Spleen (tissue), 11 donors: ENCODE measurements around the gene ARHGAP24. TPM values are rescaled to one million over a fixed set of nuclear protein-coding genes. Genes with fewer than 3 reads are reported as not detected.
A peak's percentile ranks its signal among the peaks of the same experiment; 100 is the strongest.

ENCODE experiments used
- DNase-seq: peaks from one replicate; pipeline ENCODE4 v3.0.0-alpha.2; 2020
- H3K27ac ChIP-seq, 8 donors: fragments of 200-600 bp; sonication (generic) in 7 of 8; 1 replicate in 4 of 8; 2 replicates in 4 of 8; pipeline versions ENCODE4 v1.5.0 to v1.8.0; 2016 to 2021; ENCODE audit warnings: inconsistent platforms in 4 of 8, mild to moderate bottlenecking in 4 of 8, moderate library complexity in 1 of 8
- H3K27me3 ChIP-seq, 7 donors: fragments of 200-600 bp; sonication (generic) in 6 of 7; replicated peaks in 1 of 7; 1 replicate in 4 of 7; 2 replicates in 3 of 7; pipeline versions ENCODE4 v1.5.0 to v1.8.0; 2016 to 2021; ENCODE audit warnings: inconsistent platforms in 3 of 7, mild to moderate bottlenecking in 1 of 7
- H3K36me3 ChIP-seq, 6 donors: fragments of 200-600 bp; sonication (generic) in 5 of 6; 1 replicate in 4 of 6; 2 replicates in 2 of 6; pipeline versions ENCODE4 v1.5.0 to v1.8.0; 2016 to 2021; ENCODE audit warnings: inconsistent platforms in 2 of 6
- H3K4me1 ChIP-seq, 6 donors: fragments of 200-600 bp; sonication (generic) in 5 of 6; 1 replicate in 3 of 6; 2 replicates in 3 of 6; pipeline versions ENCODE4 v1.5.0 to v1.8.0; 2016 to 2021; ENCODE audit warnings: inconsistent platforms in 3 of 6
- H3K4me3 ChIP-seq, 8 donors: fragments of 200-600 bp; sonication (generic) in 7 of 8; 1 replicate in 4 of 8; 2 replicates in 4 of 8; pipeline versions ENCODE4 v1.5.0 to v1.8.0; 2016 to 2021; ENCODE audit warnings: inconsistent platforms in 4 of 8, mild to moderate bottlenecking in 4 of 8, moderate library complexity in 2 of 8
- H3K9me3 ChIP-seq, 8 donors: fragments of 200-600 bp; sonication (generic) in 7 of 8; 1 replicate in 4 of 8; 2 replicates in 4 of 8; pipeline versions ENCODE4 v1.5.0 to v1.8.0; 2016 to 2021; ENCODE audit warnings: inconsistent platforms in 4 of 8
- POLR2A ChIP-seq, 3 donors: fragments of 450-650 bp; IDR thresholded peaks; one replicate each; pipeline ENCODE4 v1.5.1; 2017; ENCODE audit warnings: antibody characterized with exemption in 3 of 3, mild to moderate bottlenecking in 1 of 3
- POLR2AphosphoS5 ChIP-seq, 3 donors: sonication (generic); formaldehyde crosslinking; IDR thresholded peaks; one replicate each; pipeline ENCODE4 v1.5.1; 2017; ENCODE audit warnings: antibody characterized with exemption in 3 of 3
- WGBS, 5 donors: extraction: QIAGEN DNeasy Blood & Tissue Kit in 3 of 5; methylation state at CpG; one replicate each; pipeline versions ENCODE4 v1.1.5 to v1.1.7; 2013 to 2018; 5-methylcytosine and 5-hydroxymethylcytosine counted together
- intact Hi-C: fragments of 100-400 bp; cut with DNase I; formaldehyde crosslinking; loops from one replicate; pipeline ENCODE4 v1.15.0; 2023; ENCODE audit warnings: low total_unique reads
- polyA plus RNA-seq, 3 donors: library from polyadenylated mRNA; stranded (reverse); fragments of 200-250 nt; gene quantifications; one replicate each; pipeline ENCODE4 v1.2.1, GENCODE V29; 2013
- total RNA-seq, 7 donors: library from RNA; depleted of rRNA in 3 of 7; stranded (reverse); fragments of >200 nt in 3 of 7; fragmentation: NEBNext Ultra II Directional in 4 of 7; extraction: Animal tissue kit (Norgen Biotek cat#: 25700) in 4 of 7; gene quantifications; one replicate each; pipeline versions ENCODE4 v1.1.0 to v1.2.1, GENCODE V29; 2016 to 2021
- TF ChIP-seq, protein P1 (sequence below), 11 experiments: fragments of 200-600 bp in 7 of 11; fragments of 450-650 bp in 4 of 11; sonication (generic) in 4 of 11; IDR thresholded peaks in 8 of 11; conservative IDR thresholded peaks in 3 of 11; 1 replicate in 7 of 11; 2 replicates in 4 of 11; pipeline versions ENCODE4 v1.4.0 to v1.8.0; 2016 to 2021; ENCODE audit warnings: antibody characterized with exemption in 11 of 11, inconsistent platforms in 4 of 11, mild to moderate bottlenecking in 1 of 11
- donor health status: healthy with polysubstance abuse.
- donor health status: DM: no; HTN: no; CAD: no; lungs with moderate emphysema.
- donor health status: DM: no; HTN: no; CAD: no.
- donor health status: Bipolar disorder and iron deficiency.
- donor health status: healthy.
- donor health status: DM: no; HTN: no; CAD: no.
- donor health status: DM: yes; HTN: yes; CAD: no.

The ARHGAP24 gene
- total and polyA plus RNA-seq, 10 donors = 23.1 to 199 (median 130) TPM

- no peak overlapping the region for H3K27ac ChIP-seq
- intact Hi-C loops = loop anchor here (10.0 kb wide), 1 partner anchor 821 kb away; no protein-coding TSS in a partner anchor
- H3K36me3 ChIP-seq = peaks cover 0 to 6% (median 0%) of the 10 kb centered on the region in 6 donors
- H3K27me3 ChIP-seq = no peaks in the 10 kb centered on the region
- whole genome bisulfite sequencing, 5 donors = 79 to 86% (median 82%) methylated on average over 1 of the region's 1 CpG
- TF ChIP-seq, protein P1, sequence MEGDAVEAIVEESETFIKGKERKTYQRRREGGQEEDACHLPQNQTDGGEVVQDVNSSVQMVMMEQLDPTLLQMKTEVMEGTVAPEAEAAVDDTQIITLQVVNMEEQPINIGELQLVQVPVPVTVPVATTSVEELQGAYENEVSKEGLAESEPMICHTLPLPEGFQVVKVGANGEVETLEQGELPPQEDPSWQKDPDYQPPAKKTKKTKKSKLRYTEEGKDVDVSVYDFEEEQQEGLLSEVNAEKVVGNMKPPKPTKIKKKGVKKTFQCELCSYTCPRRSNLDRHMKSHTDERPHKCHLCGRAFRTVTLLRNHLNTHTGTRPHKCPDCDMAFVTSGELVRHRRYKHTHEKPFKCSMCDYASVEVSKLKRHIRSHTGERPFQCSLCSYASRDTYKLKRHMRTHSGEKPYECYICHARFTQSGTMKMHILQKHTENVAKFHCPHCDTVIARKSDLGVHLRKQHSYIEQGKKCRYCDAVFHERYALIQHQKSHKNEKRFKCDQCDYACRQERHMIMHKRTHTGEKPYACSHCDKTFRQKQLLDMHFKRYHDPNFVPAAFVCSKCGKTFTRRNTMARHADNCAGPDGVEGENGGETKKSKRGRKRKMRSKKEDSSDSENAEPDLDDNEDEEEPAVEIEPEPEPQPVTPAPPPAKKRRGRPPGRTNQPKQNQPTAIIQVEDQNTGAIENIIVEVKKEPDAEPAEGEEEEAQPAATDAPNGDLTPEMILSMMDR (IDR thresholded peaks at IDR 0.05 in 8 of 11, conservative IDR thresholded peaks at IDR 0.05 in 3 of 11) = no peak
- TF ChIP-seq POLR2AphosphoS5 (IDR thresholded peaks at IDR 0.05) (no peak), POLR2A (IDR thresholded peaks at IDR 0.05) (no peak)
- peaks cover 2 to 49% (median 29%) of the 10 kb centered on the region in 6 donors for H3K4me1 ChIP-seq
- H3K4me3 ChIP-seq = no peak overlapping the region
- DNase-seq = no peak
- H3K9me3 ChIP-seq = peaks cover 0 to 10% (median 0%) of the 10 kb centered on the region in 8 donors
These were observed 490.6 kb downstream of the ARHGAP24 start for GRCh38 chr4:85965529-85965928.

DNA sequence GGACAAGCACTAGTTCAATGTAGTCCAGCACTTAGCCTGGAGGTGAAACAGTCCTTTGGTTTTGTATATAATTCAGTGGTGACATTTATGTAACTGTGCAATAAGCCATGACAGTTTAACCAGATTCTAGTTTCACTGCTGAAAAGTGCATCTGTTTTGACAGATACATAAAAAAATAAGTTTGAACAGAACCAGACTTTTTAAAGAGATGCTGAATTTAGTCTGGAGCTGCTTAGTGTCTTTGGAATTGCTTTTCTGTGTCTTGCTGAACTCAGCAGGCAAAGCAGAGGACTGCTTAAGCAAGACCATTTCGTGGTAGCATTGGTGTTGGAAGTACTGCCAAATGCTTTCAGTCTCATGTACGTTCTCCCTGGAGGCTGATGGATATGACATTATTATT is 491.4 kb downstream of the ARHGAP24 start:
- intact Hi-C loops = loop anchor here (10.0 kb wide), 1 partner anchor 822 kb away; no protein-coding TSS in a partner anchor
- Histone ChIP-seq H3K27ac (peak overlapping the region in 2 of 8 donors; percentile 1 to 11), H3K36me3 (peaks cover 0 to 6% (median 0%) of the 10 kb centered on the region in 6 donors), H3K4me1 (peaks cover 2 to 49% (median 29%) of the 10 kb centered on the region in 6 donors), H3K4me3 (no peak overlapping the region), H3K27me3 (no peaks in the 10 kb centered on the region), H3K9me3 (peaks cover 0 to 10% (median 0%) of the 10 kb centered on the region in 8 donors)
- WGBS, 5 donors = 23 to 53% (median 31%) methylated on average over 2 of the region's 2 CpGs
- TF ChIP-seq POLR2A (IDR thresholded peaks at IDR 0.05) (no peak), POLR2AphosphoS5 (IDR thresholded peaks at IDR 0.05) (no peak)
- TF ChIP-seq, protein P1 (IDR thresholded peaks at IDR 0.05 in 8 of 11, conservative IDR thresholded peaks at IDR 0.05 in 3 of 11) = no peak
- DNase-seq = no peak

DNA sequence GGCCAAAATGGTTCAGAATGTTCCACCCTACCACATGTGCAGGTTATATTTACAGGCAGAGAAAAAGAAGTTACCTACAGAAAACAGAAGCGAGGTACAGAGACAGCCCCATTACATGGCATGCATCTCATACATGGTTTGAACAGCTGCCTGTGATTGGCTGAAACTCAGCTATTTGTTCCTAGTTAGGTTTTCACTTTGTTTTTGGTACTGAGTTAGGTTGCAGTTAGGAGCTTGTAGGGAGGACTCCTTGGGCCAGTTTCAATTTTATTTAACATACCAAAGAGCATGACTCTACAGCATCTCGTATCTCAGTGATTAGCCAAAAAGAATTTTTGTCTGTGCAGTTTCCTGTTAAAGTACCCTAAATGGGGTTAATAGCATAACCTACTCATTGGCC is 492.9 kb downstream of the ARHGAP24 start:
- Histone ChIP-seq H3K27ac (peak overlapping the region in 5 of 8 donors; percentile 26 to 46 (median 41)), H3K27me3 (no peaks in the 10 kb centered on the region), H3K4me3 (no peak overlapping the region), H3K36me3 (peaks cover 0 to 17% (median 4%) of the 10 kb centered on the region in 6 donors), H3K4me1 (peaks cover 2 to 49% (median 29%) of the 10 kb centered on the region in 6 donors), H3K9me3 (peaks cover 0 to 10% (median 0%) of the 10 kb centered on the region in 8 donors)
- WGBS, 5 donors = 57 to 79% (median 67%) methylated on average over 2 of the region's 2 CpGs
- no peak for DNase-seq
- intact Hi-C loops = loop anchor here (10.0 kb wide), 1 partner anchor 823 kb away; no protein-coding TSS in a partner anchor
- no peak for TF ChIP-seq POLR2A (IDR thresholded peaks at IDR 0.05)
- TF ChIP-seq POLR2AphosphoS5 (IDR thresholded peaks at IDR 0.05) = no peak
- TF ChIP-seq, protein P1 (IDR thresholded peaks at IDR 0.05 in 8 of 11, conservative IDR thresholded peaks at IDR 0.05 in 3 of 11) = no peak

GRCh38 chr4:85968945-85969819 is 494.2 kb downstream of the ARHGAP24 start:
- H3K4me3 ChIP-seq = no peak overlapping the region
- no peaks in the 10 kb centered on the region for H3K27me3 ChIP-seq
- peak overlapping the region in 2 of 8 donors; percentile 26 to 41 for H3K27ac ChIP-seq
- no peak for TF ChIP-seq POLR2AphosphoS5 (IDR thresholded peaks at IDR 0.05)
- TF ChIP-seq POLR2A (IDR thresholded peaks at IDR 0.05) = no peak
- TF ChIP-seq, protein P1 (IDR thresholded peaks at IDR 0.05 in 8 of 11, conservative IDR thresholded peaks at IDR 0.05 in 3 of 11) = peak in 10 of 11 experiments; percentile 15 to 63 (median 48)
- peaks cover 2 to 49% (median 29%) of the 10 kb centered on the region in 6 donors for H3K4me1 ChIP-seq
- intact Hi-C loops = loop anchor here (10.0 kb wide), 1 partner anchor 824 kb away; no protein-coding TSS in a partner anchor
- DNase-seq = no peak
- peaks cover 0 to 27% (median 4%) of the 10 kb centered on the region in 6 donors for H3K36me3 ChIP-seq
- H3K9me3 ChIP-seq = peaks cover 0 to 10% (median 0%) of the 10 kb centered on the region in 8 donors
- 28 to 43% (median 39%) methylated on average over 3 of the region's 3 CpGs for WGBS, 5 donors
